Fibroblast of lung (primary cell): ENCODE results near the gene DIPK1B.

Experiments used
- CTCF ChIP-seq, 2 donors: IDR thresholded peaks in 1 of 2; conservative IDR thresholded peaks in 1 of 2; 1 replicate in 1 of 2; 2 replicates in 1 of 2; pipeline ENCODE4 v1.5.1; 2011 to 2012; ENCODE audit warnings: low read length in 2 of 2, control low read depth in 1 of 2, inconsistent platforms in 1 of 2, low read depth in 1 of 2, mild to moderate bottlenecking in 1 of 2
- EZH2 ChIP-seq: IDR thresholded peaks from 2 replicates; pipeline ENCODE4 v1.5.1; 2012; ENCODE audit warnings: low read length, control low read depth, mild to moderate bottlenecking; ENCODE audit errors: missing control alignments

DNA sequence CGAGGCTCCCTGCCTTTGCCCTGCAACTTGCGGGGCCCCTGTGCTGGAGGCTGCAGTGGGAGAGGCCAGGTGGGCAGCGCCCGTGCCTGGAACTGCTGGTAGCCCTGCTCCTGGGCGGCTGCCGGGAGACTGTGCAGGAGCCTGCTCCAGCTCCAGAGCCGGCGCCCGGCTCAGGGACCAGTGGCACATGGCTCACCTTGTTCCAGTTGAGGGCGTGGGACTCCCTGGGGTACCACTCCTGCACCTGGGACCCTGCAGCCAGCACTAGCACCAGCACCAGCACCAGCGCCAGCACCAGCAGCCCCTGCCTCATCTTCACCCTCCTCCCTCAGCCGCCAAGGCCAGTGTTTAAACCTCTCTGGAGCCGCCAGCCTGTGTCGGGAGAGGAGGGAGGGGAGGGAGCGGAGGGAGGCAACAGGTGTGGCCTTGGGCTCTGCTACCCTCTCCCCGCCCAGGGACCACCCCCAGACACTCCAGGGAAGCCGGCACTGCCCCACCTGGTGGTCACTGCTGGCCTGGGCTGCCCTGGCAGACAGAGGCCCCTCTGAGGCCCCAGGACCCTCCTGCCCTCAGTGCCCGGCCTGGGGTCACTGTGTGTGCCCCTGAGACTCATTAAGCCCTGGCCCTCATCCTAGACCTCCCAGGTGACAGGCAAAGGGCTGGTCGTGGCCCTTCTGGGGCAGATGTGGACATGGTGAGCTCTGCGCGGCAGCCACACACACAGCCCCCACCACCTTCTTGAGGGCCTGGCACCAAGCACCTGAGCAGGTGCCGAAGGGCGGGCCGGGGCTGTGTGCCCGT is 30.4 kb downstream of the DIPK1B start, which contains the start of gene LCN10:
- TF ChIP-seq CTCF (conservative IDR thresholded peaks at IDR 0.05 in 1 of 2, IDR thresholded peaks at IDR 0.05 in 1 of 2; ENCODE audit: low read depth in 1 of 2, low read length in 2 of 2) (peak; percentile 13 to 21), EZH2 (no peak)
